Stimulated activated naive CD8-positive, alpha-beta T cell treated with anti-CD3 and anti-CD28 coated beads, Interleukin-15, Interleukin-2, amounts not matched to agents 100 U/mL and 50 U/mL, for 24 hours (primary cell): ENCODE data around the gene MEF2A.

Experiments used
- ATAC-seq: fragments of 150-1000 bp; cut with Tn5 transposase; one replicate; pipeline ENCODE4 v1.10.0; 2021
- DNase-seq: peaks from one replicate; pipeline ENCODE4 v3.0.0; 2021

MEF2A gene

DNA sequence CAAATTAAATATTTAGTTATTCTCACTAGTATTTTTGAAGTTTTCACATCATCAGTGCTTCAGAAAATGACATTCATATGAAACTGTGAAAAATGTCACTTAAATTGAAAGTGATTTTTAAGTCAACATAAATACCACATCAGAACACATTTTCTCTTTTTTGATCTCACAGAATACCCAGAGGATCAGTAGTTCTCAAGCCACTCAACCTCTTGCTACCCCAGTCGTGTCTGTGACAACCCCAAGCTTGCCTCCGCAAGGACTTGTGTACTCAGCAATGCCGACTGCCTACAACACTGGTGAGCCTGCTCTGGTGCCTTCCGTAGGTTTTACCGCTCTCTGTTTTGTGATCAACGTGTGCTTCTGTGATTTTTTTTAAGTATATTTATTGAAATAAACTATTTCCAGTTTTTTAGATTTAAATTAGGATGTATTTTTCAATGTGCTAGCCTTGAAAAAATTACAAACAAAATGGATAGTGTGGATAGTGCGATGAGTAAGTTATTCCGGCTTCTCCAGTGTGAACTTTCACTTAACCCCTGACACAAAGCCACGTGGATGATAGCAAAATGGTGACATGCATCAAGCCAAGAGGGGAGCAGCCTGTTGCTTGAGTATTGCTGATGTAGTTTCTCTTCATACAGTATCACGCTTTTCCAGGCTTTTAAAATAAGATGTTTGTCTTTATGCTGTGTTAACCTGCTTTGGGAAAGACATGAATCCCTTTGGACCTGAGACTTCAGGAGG lies 140.9 kb downstream of the MEF2A start:
- peak; percentile 29 for DNase-seq
- peak; percentile 65 for ATAC-seq

DNA sequence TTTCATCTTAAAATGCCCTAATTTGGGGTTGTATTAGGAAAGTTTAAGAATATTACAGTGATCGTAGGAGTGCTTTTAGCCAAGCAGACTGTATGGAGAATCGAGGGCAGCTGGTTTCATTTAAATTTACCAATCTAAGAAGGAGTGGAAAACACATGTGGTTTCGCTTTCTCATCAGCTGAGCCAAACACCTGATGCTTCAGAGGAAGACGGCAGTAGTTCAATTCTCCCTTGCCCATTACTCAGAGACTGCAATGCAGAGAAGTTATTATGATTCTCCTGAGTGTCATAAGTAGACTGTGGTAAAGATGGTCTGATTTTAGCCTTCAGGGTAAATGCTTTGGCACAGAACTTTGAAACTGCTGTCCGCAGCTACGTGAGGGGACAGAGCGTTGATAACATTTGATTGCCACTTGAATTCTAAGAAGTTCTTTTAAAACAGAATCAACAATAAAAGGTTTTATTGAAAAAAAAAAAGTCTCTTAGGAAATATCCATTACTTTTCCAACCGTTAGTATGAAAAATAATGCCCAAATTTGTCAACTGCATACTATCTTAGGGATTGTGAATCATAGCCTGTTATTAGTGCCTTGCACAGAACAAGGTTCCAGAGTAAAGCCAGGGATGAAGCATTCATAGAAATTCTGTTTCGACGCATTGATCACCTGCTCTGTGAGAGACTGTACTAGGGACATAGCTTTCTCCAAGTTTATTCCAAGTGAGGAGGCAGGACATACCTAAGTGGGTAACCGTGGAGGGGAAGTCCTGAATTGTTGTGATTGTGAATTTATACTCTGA lies 141.9 kb downstream of the MEF2A start:
- peak; percentile 81 for ATAC-seq
- DNase-seq = no peak

DNA sequence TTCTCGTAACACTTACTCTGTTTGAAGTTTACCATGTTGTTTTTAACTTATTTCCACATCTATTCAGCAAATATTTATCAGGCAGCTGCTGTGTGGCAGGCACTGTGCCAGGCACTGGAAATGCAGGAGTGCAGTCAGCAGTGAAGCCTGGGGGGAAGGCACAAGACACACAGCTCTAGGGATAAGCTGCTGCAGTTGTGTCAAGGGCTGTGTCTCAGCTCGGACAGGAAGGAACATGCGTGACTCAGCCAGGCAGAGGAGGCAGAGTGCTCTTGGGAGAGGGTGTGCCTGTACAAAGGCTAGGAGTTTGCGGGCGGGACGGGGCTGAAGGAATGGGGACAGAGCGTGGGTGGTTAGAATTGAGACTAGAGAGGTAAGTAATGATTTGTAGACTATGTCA lies 142.8 kb downstream of the MEF2A start:
- ATAC-seq = no peak
- no peak for DNase-seq

DNA sequence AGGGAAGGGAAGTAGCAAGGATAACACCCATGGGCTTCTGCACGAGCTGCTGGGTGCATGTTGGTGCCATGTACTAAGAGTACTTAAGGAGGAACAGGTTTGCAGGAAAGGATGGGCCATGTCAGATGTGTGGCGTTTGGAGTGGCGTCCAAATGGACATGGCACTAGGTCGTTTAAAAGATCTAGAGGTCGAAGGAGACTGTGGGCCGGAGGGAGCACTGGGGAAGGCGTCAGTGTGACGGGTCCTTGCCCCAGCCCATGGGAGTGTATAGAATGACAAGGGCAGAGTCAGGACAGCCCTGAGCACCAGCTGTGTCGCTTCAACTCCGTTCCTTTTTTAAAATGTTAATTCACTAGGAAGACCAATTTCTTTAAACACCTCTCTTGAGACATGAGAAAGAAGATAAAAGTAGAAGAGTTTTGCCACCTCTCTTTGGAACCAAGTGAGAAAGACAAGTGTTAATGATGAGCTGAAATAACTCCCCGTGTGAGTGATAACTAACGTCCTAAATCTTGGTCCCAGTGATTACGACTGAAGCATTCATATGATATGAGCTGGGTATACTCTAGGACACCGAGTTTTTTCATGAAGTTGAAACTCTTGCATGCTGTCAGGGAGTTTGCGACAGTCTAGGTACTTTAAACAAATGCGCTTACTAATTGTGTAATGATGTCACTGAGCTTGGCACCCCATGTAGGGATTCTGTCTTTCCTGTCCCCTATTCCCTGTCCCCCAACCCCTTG lies 143.6 kb downstream of the MEF2A start:
- no peak for DNase-seq

DNA sequence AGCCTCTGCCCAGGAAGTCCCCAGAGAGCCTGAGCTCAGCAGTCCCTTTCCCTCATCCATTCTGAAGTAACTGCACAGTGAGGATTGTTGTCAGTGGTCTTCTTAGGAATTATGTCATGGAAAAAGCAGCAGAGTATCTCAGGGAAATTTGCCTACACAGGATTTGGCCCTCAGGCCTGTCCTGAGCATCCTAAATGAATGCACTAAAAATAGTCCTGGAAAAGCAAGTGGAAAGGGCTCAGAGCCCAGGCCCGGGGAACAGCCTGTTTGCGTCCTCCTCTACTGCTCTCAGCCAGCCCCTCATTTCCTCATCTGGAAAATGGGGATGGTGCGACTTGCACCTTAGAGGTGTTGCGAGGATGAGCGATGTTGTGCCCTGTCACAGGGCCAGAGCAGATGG lies 145.8 kb downstream of the MEF2A start:
- no peak for ATAC-seq
- DNase-seq = no peak

More for the DNA sequence above, 143.6 kb downstream of the MEF2A start:
- no peak for ATAC-seq

DNA sequence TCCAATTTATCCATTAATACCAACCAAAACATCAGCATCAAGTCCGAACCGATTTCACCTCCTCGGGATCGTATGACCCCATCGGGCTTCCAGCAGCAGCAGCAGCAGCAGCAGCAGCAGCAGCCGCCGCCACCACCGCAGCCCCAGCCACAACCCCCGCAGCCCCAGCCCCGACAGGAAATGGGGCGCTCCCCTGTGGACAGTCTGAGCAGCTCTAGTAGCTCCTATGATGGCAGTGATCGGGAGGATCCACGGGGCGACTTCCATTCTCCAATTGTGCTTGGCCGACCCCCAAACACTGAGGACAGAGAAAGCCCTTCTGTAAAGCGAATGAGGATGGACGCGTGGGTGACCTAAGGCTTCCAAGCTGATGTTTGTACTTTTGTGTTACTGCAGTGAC lies 146.6 kb downstream of the MEF2A start:
- no peak for ATAC-seq
- no peak for DNase-seq

DNA sequence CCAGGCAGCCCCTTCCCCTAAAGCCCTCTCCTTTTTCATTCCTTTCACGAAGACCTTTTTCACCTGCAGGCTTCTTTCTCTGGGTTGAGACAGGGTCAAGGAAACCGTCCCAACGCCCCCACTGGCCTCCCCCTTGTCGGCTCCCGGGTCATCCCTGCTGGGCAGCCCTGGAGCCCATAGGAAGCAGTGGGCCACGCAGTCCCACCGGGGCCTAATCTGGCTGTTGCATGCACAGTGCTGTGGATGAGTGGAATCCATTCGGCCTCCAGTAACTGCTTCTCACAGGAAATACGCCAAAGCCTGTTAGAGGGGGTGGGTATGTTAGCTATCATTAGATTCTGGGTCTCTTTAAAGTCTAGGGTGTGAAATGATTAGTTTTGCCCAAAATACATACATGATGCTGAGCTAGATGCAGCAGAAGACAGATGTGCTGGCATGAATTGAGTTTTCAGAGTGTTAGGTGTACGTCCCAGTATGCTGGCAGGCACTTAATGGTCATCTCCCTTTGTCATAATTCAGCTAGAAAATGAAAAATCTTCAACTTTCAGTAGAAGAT lies 150.8 kb downstream of the MEF2A start:
- ATAC-seq (no peak), DNase-seq (no peak)

DNA sequence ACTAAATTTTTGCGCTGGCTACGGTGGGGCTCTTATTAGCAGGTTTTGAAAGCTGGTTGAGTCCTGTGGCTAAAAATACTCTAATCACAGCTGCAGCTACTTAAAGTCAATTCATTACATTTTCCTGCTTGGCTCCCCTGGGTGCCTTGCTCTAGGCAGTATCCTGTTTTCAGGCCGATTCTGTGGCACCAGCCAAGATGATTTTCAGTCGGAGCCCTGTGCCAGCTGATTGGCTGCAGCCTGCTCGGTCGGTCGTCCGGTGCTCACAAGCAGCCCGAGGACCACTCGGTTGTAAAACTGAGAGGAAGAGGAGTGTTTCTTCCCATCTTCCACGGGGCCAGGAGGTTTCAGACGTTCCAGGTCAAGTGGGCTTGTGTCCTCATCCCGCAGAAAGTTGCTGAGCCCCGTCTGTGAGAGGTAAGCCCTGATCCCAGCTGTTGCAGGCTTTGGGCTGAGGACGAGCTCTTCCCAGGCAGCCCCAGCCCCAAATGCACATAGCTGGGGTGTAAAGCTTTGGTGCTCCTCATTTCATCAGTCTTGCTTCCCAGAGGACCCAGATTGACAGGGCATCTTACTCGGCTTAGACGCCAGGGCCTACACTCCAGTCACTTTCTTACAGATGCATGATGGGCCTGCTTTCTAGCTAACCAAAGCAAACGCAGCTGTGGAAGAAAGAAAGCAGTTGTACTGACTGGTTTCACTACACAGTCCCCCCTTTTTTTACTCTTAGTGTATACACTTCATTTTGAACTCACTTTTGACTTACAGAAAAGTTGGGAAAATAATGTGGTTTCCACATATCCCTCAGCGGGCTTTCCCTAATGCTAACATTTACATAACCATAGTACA lies 151.6 kb downstream of the MEF2A start:
- ATAC-seq = no peak
- no peak for DNase-seq

DNA sequence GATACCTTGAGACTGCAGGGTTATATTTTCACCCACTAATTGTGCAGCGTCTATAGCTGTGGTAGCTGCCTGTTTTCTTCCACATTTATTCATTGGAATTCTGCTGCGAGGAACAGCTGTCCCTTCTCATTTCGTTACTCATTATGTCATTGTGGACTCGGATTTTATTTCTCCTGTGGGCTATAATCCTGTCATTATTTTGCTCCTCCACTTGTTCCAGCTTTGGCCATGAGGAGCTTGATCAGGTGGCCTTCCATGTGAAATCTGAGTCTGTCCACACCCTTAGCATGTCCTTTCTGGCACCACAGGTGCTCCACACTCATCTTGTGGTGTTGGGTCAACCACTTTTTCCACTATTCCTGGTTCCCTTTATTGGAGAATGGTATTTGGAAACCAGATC lies 152.6 kb downstream of the MEF2A start:
- ATAC-seq (no peak), DNase-seq (no peak)

DNA sequence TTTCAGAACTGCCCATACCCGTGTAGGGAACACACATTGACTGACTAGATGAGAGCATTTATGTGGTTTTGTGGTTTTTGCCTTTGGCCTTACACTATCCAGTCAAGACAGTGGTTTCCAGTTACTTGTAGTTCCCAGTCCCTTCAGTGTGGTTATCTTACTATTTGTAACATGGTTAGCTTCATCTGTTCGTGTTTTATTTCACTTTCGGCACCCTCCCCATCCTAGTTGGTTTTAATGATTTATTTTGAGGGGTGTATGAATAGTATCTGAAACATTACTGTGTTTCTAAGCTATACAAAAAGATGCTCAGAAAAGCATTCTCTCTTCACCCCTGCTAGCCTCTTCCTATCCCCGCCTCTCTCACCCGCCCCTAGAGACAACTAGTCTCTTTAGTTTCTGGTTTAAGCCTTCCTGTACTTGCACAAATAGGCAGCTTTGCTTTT lies 153.3 kb downstream of the MEF2A start:
- ATAC-seq (peak; percentile 62), DNase-seq (no peak)

DNA sequence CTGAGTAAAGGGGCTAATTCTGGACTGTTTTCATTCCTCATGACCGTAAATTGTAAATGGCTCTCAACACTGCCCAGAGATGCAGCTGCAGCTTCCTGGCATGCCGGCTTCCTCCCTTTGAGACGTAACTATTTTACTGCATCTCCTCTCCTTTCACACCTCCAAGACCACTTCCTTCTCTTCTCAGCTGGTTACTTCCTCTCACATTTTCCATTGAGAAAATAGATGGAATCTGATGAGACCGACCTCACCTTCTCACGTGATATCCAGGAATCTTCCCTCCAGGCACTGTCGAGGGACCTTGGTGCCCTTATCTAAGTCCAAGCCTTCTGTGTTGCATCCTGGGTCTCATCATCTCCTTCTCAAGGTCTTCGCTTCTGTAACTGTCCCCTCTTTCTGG lies 154.7 kb downstream of the MEF2A start:
- ATAC-seq = no peak

DNA sequence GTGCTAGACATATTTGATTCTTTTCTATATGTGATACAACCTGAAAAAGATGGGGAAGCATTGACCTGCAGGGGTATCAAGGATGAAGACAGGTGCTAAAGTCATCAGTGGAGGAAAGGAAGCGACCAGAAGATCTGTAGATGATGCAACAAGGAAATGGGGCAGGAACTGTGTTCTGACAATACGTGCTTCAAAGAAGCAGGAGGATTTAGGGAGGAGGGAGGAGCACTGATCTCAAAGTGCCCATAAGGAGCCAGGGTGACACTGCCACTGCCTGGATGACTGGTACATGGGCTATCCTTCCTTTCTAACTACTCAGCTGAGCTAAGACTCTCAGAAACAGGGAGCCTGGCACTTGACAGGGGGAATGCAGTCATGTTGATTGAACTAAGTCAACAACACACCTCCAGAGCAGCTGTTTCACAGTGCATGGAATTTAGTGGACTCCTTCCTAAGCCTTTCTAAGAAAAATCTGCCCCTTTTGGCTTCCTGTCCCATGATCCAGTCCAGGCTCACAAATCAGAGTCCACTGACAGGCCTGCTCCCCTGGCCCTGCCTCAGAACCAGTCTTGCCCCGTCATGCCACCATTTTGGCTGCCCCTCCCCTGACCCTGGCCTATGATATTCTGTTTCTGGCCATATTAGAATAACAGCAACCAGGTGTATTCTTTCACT lies 155.5 kb downstream of the MEF2A start:
- no peak for ATAC-seq

More for the DNA sequence above, 154.7 kb downstream of the MEF2A start:
- peak; percentile 22 for DNase-seq

DNA sequence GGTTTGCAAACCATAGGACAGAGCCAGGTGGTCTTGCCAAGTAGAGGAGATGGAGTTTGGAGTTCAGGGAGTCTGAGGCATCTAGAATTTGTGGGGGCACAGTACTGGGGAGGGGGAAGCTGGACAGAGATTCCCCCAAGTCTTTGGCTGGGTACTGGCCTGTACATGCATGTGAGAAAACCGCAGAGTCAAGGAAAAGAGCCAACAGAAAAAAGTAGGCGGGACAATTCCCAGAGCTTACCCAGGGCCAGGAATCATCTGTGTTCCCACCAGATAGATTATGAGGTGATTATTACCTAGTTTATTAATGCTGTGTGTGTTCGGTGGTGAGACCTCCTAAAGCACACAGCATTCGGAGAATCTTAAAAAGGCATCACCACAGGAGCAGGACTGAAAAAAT lies 156.1 kb downstream of the MEF2A start:
- DNase-seq (no peak), ATAC-seq (no peak)

More for the DNA sequence above, 155.5 kb downstream of the MEF2A start:
- no peak for DNase-seq

DNA sequence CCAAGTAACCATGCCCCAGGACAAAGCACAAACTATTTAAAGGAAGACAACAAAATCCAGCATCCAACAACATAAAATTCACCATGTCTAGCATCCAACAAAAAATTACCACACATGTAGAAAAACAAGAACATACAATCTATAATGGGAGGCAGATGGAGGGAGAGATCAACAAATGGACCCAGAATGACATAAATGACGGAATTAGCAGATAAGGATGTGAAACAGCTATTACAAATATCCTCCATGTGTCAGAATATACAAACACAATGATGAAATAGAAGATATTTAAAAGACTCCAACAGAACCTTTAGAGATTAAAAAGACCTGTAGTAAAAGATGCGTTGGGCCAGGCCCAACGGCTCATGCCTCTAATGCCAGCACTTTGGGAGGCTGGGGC lies 156.6 kb downstream of the MEF2A start:
- no peak for ATAC-seq
- no peak for DNase-seq

DNA sequence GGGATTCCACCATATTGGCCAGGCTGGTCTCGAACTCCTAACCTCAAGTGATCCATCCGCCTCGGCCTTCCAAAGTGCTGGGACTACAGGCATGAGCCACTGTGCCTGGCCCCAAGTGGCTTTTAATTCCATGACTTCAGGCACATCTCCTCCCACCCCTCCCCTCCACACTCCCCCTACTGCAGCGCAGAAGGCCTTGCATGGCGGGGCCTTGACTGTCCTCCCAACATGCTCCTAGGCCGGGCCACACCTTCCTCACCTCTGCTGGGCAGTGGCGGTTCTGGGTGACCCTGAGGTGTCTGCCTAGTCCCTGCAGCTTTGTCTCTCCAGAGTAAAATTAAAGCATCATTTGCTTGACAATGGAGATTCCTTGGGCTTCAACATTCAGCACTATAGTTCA lies 160.5 kb downstream of the MEF2A start:
- ATAC-seq = no peak
- DNase-seq = no peak

DNA sequence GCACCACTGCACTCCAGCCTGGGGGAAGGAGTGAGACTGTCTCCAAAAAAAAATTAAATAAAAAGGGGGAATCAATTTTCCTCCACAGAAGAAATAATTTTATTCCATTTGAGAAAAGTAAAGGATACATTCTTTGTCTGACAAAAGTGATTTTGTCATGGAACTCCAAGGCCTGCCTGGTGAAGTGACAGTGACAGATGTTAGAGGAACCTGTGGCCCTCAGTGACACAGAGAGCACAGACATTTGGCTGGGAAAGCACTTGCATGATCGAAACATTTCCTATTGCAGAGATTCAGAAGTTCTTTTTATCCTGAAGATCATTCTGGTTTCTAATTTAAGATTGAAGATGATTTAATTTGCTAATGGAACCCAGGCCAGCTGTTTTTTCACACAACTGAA lies 161.5 kb downstream of the MEF2A start:
- ATAC-seq = no peak
- DNase-seq = no peak

DNA sequence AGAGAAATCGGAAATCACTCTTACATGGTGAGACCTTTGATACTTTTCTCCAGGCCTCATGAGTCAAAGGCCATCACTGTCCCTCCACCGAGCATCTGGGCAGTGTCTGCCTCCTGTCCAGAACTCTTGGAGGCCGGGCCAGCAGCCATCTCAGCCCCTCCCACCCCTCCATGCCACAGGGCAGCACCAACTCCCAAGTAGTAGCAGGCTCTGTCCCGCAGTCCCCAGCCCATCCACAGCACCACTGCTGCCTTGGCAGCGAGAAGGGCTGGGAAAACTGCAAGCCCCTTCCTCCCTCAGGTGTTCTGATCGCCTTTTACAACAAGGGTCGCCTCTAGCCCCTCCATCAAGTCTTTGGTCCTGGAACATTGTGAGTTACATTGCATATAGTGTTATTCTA lies 161.9 kb downstream of the MEF2A start:
- ATAC-seq = no peak
- DNase-seq = no peak

DNA sequence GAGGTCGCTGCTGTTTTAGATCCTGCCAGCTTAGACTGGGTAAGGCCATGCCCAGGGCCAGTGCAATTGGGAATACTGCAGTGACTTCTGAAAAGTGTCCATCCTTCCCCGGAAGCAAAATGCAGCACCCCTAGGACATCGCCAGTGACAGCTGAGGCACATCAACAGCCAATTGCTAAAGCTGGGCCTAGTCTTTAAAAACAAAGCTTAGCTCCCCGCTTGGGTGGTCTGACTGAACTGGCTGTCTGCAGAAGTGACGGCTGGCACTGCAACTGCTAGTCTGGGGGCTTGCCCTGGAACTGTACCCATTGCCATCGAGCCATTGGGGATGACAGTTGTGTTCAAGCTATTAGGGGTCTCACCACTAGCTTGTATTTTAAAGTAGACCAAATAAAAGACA lies 163.1 kb downstream of the MEF2A start:
- DNase-seq = no peak
- ATAC-seq = no peak

DNA sequence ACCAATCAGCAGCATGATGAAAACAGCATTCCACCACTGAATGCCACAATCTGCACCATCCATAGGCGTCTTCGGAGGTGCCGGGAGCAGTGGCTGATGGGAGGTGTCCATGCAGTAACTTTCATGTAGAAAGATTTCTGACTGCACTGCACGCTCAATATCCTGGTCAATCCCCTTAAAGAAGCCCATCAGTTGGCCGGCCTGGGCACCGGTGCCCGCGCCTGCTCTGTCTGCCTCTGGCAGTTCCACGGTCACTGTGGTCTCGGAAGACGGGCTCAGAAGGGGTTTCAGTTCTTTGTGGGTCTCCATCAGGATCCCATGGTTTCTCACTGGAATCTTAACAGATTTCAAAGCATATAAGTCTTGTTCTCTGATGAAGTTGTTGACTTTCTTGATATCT lies 163.5 kb downstream of the MEF2A start:
- ATAC-seq = no peak
- no peak for DNase-seq

DNA sequence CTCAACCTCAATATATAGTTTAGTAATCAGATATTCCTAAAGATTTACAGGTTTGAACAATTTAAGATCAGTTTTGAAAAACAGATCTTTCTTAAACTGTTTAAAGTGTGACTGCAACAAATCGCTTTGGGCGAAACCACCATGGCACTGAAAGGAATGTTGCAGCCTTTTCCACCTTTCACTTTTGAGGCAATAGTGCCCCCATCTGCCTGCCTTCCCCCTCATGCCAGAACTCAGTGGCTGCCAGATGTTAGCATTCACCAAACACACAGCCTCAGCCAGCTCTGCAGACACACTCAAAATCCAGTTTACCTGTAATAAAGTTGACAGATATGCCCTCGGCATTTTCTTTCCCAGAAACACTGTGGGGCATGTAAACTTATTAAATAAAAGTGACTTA lies 164.1 kb downstream of the MEF2A start:
- ATAC-seq = no peak

More for the DNA sequence above, 164.1 kb downstream of the MEF2A start:
- DNase-seq = peak; percentile 30
